SK-N-MC (cell line): ENCODE measurements around the gene PLSCR3.

Experiments
- DNase-seq: peaks from one replicate; pipeline ENCODE4 v3.0.0-alpha.2; 2011; ENCODE audit warnings: low read depth, low spot score
- H3K27ac ChIP-seq: fragments of 200-600 bp; sonication (generic); 2 replicates; pipeline ENCODE4 v1.5.1; 2016; ENCODE audit warnings: mixed run types
- H3K36me3 ChIP-seq: fragments of 200-600 bp; sonication (generic); 2 replicates; pipeline ENCODE4 v1.6.1; 2017; ENCODE audit warnings: antibody characterized with exemption, low read length, mixed read lengths; ENCODE audit not compliant: insufficient read depth
- H3K4me3 ChIP-seq: fragments of 200-600 bp; sonication (generic); 2 replicates; pipeline ENCODE4 v1.5.1; 2016
- H3K9ac ChIP-seq: fragments of 200-600 bp; sonication (generic); 2 replicates; pipeline ENCODE4 v1.8.0; 2017; ENCODE audit warnings: mixed run types, mixed read lengths; ENCODE audit not compliant: insufficient read length
- H3K9me3 ChIP-seq: fragments of 200-600 bp; sonication (generic); 2 replicates; pipeline ENCODE4 v1.6.1; 2017; ENCODE audit warnings: low read depth, mild to moderate bottlenecking, antibody characterized with exemption, low read length, moderate library complexity, mixed read lengths
- EZH2 ChIP-seq: fragments of 200-600 bp; sonication (generic); IDR thresholded peaks from one replicate; pipeline ENCODE4 v1.6.1; 2017; ENCODE audit warnings: antibody characterized with exemption
- FOXP2 ChIP-seq: optimal IDR thresholded peaks from 2 replicates; pipeline ENCODE3; 2011; ENCODE audit warnings: mild to moderate bottlenecking, moderate library complexity; ENCODE audit not compliant: insufficient read depth; ENCODE audit errors: extremely low read length, control extremely low read depth
- POLR2AphosphoS5 ChIP-seq: IDR thresholded peaks from 2 replicates; pipeline ENCODE4 v1.6.1; 2012; ENCODE audit warnings: mild to moderate bottlenecking, low read depth, low read length, borderline replicate concordance

Gene PLSCR3

DNA sequence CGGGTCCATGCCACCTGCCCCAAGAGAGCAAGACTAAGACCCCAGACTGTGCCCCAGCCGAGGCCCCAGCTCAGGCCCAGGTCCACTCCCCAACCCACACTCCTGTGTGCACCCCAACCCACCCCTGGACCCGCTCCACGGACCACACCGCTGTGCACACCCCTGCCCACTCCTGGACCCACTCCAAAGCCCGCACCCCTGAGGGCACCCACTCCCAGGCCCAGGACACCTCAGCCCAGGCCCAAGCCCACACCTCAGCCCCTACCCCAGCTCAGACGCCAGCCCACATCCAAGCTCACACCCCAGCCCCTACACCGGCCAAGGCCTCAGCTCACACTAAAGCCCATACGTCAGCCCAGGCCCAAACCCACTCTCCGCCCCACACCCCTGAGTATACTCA, 35.4 kb upstream of the PLSCR3 start:
- Histone ChIP-seq H3K4me3 (no peak overlapping the region), H3K9me3 (no peaks in the 10 kb centered on the region), H3K9ac (no peak overlapping the region), H3K27ac (no peak overlapping the region), H3K36me3 (no peaks in the 10 kb centered on the region)
- no peak for DNase-seq
- no peak for TF ChIP-seq EZH2
- no peak for TF ChIP-seq POLR2AphosphoS5
- no peak for TF ChIP-seq FOXP2

DNA sequence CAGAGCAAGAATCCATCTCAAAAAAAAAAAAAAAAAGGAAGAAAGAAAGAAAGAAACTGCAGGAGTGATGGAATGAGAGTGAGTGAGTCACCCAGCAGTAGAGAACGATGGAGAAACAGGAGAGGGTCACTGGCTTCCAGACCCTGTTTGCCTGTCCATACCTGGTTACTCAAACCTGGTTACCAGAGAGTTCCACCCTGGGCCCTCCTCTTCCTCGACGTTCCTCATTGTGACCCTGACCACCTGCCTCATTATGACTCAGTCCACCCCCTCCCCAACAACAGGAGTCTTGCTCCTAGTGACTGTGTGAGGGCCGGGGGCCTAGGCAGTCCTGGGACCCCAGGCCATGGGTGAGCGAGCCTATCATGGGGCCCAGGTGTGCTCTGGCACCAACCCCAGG, 34.2 kb upstream of the PLSCR3 start, which contains the start of gene SPEM3:
TSS of gene SPEM3 (plus strand) at position 301 of the 400 bp plus-strand sequence. CDS start at position 347, 46 bp downstream.
- H3K27ac ChIP-seq: no peak within 1 kb of the TSS
- DNase-seq: no peak
- H3K36me3 ChIP-seq: no peaks in the 10 kb centered on the region
- H3K9me3 ChIP-seq: no peaks in the 10 kb centered on the region
- no peak within 1 kb of the TSS for H3K4me3 ChIP-seq
- no peak within 1 kb of the TSS for H3K9ac ChIP-seq
- TF ChIP-seq POLR2AphosphoS5: no peak
- no peak for TF ChIP-seq EZH2
- TF ChIP-seq FOXP2: no peak

DNA sequence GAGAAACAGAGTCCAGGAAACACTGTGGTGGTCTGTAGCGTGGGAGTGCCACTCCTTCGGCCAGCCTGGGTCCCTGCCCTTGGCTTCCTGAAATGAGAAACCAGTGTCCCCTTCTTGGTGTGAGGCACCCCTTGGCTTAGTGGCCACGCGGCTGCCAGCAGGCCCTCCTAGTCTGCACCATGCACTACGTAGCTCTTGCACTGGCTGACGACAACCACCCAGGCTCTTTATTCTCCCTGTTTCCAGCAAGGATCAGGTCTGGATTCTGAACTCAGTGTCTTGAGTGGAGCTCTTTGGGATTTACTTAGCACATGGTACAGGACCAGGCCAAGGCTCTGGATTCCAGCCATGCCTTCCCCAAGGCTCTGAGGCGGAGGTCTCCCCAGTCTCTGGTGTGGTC, 33.2 kb upstream of the PLSCR3 start:
- no peak for DNase-seq
- TF ChIP-seq EZH2: no peak
- TF ChIP-seq POLR2AphosphoS5: no peak
- no peak for TF ChIP-seq FOXP2

DNA sequence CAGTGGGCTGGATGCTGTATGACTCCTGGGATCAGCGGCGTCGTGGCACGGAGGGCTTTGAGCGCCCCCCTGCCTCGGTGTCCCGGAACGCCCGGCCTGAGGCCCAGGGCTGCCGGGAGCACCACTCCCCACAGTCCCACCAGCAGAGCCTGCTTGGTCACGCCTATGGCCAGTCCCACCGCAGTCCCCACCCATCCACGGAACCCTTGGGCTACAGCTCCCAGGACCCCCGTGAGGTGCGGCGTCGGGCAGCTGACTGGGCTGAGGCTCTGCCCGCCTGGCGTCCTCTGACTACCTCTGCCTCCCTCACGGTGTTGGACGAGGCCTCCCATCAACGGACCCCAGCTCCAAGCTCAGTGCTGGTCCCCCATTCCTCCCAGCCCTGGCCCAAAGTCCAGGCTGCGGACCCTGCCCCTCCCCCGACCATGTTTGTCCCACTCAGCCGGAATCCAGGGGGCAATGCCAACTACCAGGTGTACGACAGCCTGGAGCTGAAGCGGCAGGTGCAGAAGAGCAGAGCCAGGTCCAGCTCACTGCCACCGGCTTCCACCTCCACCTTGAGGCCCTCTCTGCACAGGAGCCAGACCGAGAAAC, 32.7 kb upstream of the PLSCR3 start:
- Histone ChIP-seq H3K36me3 (no peaks in the 10 kb centered on the region), H3K27ac (no peak overlapping the region), H3K4me3 (no peak overlapping the region), H3K9me3 (no peaks in the 10 kb centered on the region), H3K9ac (no peak overlapping the region)
- no peak for DNase-seq
- TF ChIP-seq FOXP2 (no peak), POLR2AphosphoS5 (no peak), EZH2 (no peak)

More for the DNA sequence above, 33.2 kb upstream of the PLSCR3 start:
- no peaks in the 10 kb centered on the region for H3K9me3 ChIP-seq
- H3K4me3 ChIP-seq: no peak overlapping the region
- no peaks in the 10 kb centered on the region for H3K36me3 ChIP-seq
- H3K27ac ChIP-seq: no peak overlapping the region
- H3K9ac ChIP-seq: no peak overlapping the region

DNA sequence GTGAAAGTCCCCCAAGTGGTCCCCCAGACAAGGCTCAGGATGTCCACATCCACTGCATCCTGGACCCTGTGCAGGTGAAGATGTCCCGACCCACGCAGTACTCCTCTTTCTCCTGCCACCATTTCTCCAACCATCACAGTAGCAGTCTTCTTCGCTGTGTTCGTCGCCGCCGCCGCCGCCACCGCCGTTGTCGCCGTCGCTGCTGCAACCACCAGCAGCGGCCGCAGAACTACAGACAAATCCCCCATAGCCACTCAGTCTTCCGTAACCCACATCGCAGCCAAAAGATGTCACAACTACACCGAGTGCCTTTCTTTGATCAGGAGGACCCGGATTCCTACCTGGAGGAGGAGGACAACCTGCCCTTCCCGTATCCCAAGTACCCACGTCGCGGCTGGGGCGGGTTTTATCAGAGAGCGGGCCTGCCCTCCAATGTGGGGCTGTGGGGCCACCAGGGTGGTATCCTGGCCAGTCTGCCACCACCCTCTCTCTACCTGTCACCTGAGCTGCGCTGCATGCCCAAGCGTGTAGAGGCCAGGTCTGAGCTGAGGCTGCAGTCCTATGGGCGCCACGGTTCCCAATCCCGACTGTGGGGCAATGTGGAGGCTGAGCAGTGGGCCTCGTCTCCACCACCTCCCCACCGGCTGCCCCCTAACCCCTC, 32.0 kb upstream of the PLSCR3 start:
- no peak for DNase-seq
- no peaks in the 10 kb centered on the region for H3K36me3 ChIP-seq
- H3K9me3 ChIP-seq: no peaks in the 10 kb centered on the region
- TF ChIP-seq POLR2AphosphoS5 (no peak), EZH2 (no peak), FOXP2 (no peak)
- H3K4me3 ChIP-seq: no peak overlapping the region
- H3K9ac ChIP-seq: no peak overlapping the region
- no peak overlapping the region for H3K27ac ChIP-seq

DNA sequence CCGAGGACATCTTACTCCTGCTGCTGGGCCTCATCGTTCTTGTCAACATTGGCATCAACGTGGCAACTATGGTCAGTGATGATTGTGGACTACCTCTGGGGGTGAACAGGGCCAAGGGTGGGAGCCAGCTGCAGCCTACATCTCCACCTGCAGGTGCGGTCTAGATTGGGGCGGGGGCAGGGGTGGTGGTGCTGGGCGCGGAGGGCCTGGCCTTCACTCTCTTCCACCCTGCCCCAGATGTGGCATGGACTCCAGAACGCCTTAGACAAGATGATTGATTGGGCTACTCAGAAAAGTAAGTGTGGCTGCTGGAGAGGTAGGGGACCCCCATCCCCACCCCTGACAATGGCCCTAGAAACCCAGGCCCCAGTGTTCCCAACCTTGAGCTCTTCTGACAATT, 31.4 kb upstream of the PLSCR3 start:
- Histone ChIP-seq H3K9ac (no peak overlapping the region), H3K9me3 (no peaks in the 10 kb centered on the region), H3K36me3 (no peaks in the 10 kb centered on the region), H3K27ac (no peak overlapping the region), H3K4me3 (no peak overlapping the region)
- DNase-seq: no peak
- TF ChIP-seq POLR2AphosphoS5 (no peak), EZH2 (no peak), FOXP2 (no peak)

DNA sequence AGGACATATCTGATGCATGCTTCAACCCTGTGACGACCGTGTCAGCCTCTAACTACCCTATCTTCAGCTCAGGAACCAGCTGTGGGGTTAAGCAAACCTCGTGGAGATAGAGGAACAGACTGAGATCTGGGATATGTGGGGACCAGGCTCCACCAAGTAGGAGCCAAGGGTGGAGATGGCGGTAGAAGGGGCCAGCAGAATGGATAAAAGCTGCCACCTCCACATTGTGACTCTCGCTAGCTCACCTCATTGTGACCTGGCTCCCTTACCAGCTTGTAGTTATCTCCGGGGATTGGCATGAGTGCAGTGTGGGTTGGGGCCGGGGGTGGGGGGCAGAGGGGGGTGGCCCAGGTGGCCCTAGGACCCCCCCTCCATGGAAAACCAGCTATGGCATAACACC, 31.0 kb upstream of the PLSCR3 start, which contains the start of gene SPEM2:
TSS of gene SPEM2 (plus strand) at position 301 of the 400 bp plus-strand sequence. CDS start at position 374, 73 bp downstream.
- no peak for TF ChIP-seq POLR2AphosphoS5
- no peak for TF ChIP-seq EZH2
- H3K36me3 ChIP-seq: no peaks in the 10 kb centered on the region
- no peak within 1 kb of the TSS for H3K4me3 ChIP-seq
- DNase-seq: no peak
- H3K27ac ChIP-seq: no peak within 1 kb of the TSS
- no peak within 1 kb of the TSS for H3K9ac ChIP-seq
- H3K9me3 ChIP-seq: no peaks in the 10 kb centered on the region

DNA sequence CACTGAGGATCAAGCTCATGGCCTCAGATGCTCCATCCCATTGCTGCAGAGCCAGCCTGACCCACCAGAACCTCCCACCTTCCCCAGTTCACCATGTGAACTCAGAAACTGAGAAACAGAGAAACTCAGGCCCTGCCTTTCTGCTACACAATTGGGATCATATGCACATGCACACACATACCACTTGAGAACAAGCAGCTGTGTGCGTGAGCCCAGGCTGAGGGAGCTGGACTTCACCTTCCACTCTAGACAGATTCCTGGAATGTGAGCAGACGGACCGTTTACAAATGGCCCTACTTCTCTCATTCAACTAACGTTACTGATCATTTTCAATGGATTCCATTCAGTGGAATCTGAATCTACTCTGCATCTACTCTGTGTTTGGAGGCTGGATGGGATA, 29.4 kb upstream of the PLSCR3 start:
- no peaks in the 10 kb centered on the region for H3K36me3 ChIP-seq
- no peak overlapping the region for H3K9ac ChIP-seq
- no peak overlapping the region for H3K4me3 ChIP-seq
- H3K27ac ChIP-seq: no peak overlapping the region
- no peak for DNase-seq
- H3K9me3 ChIP-seq: no peaks in the 10 kb centered on the region
- TF ChIP-seq POLR2AphosphoS5 (no peak), EZH2 (no peak)
